Left renal cortex interstitium (tissue), 4 donors: ENCODE data around the gene ADAMTS2. TPM values are rescaled to one million over a fixed set of nuclear protein-coding genes. Genes with fewer than 3 reads are reported as not detected.
"Not testable (repeated sequence)": the region's sequence is repeated elsewhere in the genome, so short reads cannot be mapped to it uniquely, and the experiment has no call there.

Source experiments
- DNase-seq, 4 donors: peaks; one replicate each; pipeline ENCODE4 v3.0.0-alpha.2; 2013; ENCODE audit warnings: low read depth in 4 of 4, low spot score in 2 of 4, missing footprints in 1 of 4
- polyA plus RNA-seq, 4 donors: library from polyadenylated mRNA; unstranded; fragments of 120-200 nt; gene quantifications; one replicate each; pipeline ENCODE4 v1.2.1, GENCODE V29; 2013; ENCODE audit not compliant: insufficient read length in 4 of 4

The ADAMTS2 gene
- polyA plus RNA-seq, 4 donors, result 11.5 to 15.9 (median 12.1) TPM

- not testable (repeated sequence) for DNase-seq
Observed at GRCh38 chr5:179285776-179286162, 59.5 kb downstream of the ADAMTS2 start.

DNA sequence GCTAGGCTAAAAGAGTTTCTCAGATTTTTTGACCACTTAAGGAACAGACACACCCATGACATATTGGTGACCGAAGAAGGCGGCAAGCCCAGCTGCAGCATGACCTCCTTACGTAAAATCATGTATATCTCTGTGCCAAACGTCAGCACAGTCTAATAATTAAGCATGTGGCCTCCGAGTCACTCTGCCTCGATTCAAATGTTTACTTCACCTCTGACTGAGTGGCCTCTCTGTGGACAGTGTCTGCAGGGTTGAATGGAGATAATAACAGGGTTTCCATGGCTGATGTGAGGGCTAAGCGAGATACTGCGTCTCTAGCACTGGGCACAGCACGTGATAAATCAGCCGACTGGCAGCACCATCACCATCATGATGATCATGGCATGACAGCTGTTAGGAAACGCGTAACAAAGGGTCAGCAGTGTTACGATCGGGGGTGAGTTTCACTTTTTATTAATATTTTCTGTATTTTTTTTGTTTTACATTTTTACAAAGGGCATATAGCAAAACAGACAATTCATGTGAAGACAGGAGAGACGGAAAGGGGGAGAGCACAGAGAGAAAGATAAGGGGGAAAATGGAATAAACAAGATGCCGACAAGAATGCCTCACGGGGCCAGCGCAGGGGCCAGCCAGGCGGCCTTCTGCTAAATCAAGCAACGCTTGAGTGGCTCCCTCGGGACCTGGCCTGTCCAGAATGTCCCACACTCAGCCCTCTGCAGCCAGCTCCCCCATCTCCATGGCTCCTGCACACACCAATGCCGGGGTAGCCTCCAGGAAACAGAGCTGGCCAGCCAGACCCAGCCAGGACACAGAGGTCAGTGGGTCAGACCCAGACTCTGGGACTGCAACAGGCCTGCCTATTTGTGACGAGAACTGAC is 60.3 kb downstream of the ADAMTS2 start:
- DNase-seq, result no peak

DNA sequence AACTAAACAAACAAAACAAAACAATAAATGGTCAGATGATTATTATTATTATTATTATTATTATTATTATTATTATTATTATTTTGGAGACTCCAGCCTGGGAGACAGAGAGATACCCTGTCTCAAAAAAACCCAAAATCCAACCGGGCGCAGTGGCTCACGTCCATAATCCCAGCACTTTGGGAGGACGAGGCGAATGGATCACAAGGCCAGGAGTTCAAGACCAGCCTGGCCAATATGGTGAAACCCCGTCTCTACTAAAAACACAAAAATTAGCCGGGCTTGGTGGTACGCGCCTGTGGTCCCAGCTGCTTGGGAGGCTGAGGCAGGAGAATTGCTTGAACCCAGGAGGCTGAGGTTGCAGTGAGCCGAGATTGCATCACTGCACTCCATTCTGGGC is 61.4 kb downstream of the ADAMTS2 start:
- DNase-seq, result not testable (repeated sequence)

DNA sequence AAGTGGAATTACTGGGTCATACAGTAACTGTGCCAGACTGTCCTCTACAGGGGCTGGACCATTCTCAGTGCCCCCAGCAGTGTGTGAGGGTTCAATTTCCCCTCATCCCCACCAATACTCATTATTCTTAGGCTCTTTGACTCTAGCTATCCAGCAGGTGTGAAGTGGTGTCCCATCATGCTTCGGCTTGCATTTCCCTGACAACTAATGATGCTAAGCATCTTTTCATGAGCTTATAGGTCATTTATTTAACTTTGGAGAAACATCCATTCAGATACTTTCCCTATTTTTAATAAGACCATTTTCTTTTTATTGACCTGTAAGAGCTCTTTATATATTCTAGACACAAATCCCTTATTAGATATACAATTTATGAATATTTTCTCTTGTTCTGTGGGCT is 63.6 kb downstream of the ADAMTS2 start:
- DNase-seq, result no peak

DNA sequence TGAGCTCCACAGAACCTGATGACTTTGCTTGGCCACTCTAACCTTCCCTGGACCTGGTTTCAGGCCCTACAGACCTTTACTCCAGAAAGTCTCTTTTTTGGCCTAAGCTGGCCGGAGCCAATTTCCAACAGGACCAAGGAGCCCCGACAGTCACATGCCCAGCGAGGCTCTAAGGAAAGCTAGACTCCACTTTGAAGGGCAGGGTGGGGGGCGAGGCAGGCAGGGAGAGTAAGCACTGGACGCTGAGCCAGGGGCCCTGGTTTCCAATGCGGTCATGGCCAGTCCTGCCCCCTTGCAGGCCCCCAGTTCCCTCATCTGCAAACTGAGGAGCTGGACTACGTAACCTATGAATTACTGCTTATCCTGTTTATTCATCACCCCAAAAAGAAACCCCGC is 65.2 kb downstream of the ADAMTS2 start:
- DNase-seq, result no peak

DNA sequence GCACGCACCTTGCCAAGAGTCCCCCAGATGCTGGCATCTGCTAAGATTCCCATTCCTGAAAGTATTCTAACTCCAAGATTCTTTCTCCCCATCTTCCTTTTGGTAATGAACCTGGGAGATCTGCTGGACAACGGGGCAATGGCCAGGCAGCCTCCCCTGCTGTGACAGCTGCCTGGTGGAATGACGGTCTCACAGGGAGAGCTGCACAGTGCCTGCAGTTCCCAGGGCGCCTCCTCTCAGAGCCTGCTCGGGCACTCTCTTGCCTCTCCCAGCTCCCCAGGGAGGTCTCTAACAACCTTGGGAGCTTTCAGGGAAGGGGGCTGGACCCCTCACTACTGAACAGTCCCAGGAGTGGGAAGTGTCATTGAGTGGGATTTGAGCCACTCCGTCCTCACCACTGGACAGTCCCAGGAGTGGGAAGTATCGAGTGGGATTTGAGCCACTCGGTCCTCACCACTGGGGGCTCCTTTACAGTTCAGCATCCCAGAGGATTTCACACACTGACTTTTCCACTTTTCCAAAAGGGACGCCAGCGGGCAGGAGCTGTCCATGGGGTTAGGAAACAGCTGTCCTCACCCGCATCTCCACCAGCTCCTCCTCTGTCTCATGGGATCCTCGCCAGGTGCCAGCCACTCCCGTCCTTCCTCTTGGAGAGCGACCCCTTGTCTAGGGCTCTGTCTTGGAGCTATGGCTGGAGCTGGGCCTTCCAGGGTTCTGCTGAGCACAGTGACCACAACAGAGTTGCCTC is 65.7 kb downstream of the ADAMTS2 start:
- no peak for DNase-seq

GRCh38 chr5:179278546-179278945 is 66.7 kb downstream of the ADAMTS2 start:
- DNase-seq, result no peak

GRCh38 chr5:179278119-179278518 is 67.1 kb downstream of the ADAMTS2 start:
- no peak for DNase-seq

GRCh38 chr5:179276838-179277395 is 68.3 kb downstream of the ADAMTS2 start:
- DNase-seq, result no peak

DNA sequence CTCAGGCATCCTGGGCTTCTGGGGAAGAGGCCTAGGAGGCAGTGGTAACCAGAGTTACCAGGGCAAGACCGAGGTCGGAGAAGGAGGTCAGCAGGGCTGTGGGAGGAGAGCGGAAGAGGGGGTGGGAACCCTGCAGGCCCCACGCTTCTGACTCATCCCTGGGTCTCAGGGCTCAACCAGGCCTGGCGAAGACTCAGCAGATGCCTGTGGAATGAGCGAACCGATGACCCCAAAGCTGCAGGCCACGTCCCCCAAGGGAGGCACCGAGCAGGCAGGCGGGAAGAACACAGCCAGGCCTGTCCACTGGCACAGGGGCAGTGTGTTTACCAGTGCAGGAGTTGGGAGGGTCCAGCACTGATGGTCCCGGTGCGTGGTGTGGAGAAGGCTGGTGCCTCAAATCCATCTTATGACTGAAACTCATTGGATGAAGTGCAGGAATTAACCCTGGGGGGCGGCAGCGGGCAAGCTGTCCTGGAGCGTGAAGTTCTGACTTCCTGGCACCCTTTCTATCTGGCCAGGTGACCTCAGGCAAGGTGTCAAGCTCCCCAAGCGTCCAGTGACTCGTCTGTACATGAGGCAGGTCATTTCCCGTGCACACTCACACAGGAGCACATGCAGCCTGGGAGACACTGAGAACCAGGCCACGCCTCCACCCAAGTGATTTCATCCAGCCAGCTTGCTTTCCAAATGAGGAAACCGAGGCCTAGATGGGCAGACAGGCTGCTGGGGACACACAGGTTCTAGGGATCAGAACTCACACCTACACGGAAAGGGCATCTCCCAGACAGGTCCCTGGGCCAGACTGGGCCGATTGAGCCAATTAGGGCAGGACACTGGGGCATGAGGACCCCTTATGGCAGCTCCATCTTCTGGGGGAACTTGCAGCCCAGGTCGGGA is 69.1 kb downstream of the ADAMTS2 start:
- DNase-seq, result no peak

DNA sequence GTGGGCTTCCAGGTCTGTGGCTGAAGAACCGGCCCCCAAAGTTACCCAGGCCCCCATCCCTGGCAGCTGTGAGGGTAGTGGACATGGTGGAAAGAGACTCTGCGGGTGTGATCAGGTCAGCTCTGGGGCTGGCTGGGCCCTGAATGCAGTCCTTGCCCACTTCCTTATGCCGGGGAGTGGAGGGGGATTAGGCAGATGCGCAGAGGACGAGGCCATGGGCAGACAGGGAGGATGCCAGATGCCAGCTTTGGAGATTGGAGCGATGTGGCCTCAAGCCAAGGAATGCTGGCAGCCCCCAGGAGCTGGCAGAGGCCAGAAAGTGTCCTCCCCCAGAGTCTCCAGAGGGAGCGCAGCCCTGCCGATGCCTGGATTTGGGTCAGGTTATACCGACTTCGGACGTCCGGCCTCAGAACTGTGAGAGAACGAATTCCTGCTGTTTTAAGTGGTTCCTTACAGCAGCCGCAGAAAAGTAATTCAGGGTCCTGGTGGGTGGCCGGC is 69.8 kb downstream of the ADAMTS2 start:
- DNase-seq, result no peak

DNA sequence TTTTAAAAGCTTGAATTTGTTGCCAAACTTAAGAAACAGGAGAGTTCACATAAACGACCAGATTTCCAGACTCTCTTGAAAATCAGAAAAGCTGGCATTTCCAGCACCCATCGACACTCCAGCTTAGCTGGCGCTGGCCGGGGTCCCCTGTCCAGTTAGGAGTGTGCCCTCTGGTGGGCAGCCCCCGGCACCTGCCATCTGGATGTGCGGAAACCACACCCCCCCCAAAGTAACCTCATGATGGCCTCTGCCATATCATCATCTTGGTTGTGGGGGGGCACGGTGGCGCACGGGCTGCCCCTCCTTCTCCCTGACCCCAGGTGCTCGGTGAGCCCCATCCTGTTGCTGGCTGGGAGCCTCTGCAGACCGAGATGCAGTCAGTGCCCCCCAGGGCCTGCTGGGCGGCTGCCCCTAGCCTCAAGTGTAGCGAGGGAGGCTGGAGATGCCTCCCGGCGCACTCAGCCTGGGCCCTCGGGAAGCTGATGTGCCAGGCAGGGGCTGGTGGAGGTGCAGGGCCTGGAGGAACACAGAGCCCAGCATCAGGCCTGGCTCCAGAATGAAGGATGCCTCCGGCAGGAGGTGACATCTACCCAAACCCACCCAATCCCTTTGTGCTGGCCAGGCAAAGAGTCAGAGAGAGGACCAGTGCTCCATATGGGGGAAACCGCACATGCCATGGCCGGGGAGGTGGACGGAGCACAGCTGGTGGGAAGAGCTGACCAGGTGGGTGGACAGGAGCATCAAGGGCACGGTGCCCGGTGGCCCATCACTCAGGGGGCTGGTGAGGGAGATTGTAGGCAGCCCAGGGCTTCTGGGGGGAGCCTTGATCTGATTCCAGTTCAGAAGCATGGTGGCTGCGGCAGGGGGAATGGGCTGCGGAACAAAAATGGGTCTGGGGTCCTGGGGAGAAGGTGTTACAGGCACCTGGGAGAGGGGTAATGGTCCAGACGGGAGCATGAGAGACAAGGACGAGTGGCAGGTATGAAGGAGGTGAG is 70.6 kb downstream of the ADAMTS2 start:
- DNase-seq, result no peak

DNA sequence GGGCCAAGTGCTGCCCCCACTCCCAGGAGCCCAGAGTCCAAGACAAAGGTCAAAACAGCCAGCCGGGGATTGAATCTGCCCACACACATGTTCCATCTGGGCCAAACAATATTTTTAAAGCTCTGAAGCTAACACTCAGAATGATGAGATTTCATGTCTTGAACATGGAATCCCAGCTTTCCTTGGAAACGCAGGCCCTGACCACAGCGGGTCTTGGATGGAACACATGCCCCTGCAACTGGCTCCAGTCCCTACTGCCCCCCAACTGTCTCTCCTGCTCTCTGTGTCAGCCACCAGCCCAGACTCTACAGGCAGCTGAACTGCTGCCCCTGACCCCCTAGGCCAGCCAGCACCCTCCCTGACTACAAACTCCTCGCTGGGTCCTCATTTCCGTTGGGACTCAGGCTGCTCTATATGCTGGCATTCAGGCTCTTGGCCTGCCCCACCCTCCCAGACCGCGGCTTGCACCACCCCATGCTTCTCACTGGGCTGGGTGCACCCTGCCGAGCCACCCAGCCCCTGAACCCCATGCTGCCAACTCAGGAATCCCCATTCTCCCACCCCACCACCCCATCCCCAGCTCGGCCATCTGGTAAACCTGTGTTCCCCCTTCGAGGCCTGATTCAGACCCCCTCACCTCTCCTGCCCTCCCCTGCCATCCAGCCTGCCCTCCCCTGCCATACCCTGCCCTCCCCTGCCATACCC is 71.7 kb downstream of the ADAMTS2 start:
- no peak for DNase-seq

GRCh38 chr5:179273073-179273435 is 72.2 kb downstream of the ADAMTS2 start:
- no peak for DNase-seq

DNA sequence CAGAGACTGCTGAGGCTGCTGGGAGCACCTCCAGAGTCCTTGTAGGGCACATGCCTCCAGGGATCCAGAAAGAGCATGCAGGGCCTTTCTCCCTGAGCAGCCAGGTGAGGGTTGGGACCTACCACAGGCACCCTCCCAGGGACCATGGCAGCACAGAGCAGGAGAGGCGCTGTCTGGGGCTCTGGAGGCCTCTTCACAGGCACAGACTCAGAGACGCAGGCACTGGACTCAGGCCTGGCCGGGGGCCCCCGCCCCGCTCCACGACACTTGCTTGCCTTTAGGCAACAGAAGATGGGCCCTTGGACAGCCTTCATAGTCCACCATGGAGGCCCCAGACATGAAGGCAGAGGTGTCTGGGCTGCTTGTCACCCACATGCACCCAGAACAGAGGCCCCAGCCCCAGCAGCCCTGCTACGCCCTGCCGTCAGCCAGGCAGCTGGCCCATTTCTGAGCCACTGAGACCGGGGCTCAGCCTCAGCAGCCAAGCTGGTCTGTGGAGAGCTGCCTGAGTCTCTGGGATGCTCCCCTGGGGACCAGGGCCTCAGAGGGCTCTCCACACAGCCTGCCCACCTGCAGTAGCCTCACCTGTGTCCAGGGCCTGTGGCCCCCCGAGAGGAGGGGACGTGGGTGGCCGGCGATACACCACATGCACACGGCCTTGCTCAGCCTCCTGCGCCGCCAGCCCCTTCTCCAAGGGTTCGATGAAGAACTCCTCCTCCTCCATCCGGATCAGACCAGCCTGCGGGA is 72.8 kb downstream of the ADAMTS2 start:
- DNase-seq, result no peak

DNA sequence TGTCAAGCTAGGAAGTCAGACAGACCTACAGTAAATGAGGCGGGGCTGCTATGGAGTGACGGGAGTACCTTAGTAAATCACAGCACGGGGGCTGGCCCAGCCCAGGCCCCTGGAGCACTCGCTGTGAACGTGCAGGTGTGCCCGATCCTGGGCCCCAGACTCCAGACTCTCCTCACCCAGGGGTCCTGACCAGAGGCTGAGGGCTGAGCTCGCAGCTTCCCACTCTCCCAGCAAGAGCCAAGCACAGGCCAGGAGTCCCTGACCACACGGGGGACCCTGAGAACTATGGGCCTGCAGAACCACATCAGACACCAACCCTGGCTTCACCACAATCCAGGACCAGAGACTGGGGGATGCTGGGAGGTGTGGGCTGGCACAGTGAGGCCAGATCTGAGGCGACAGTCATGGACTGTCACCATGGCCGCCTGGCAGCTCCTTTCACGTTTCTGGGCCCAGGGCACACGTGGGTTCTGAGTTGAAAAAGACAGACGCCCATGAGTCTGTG is 73.4 kb downstream of the ADAMTS2 start:
- no peak for DNase-seq

GRCh38 chr5:179271428-179271734 is 73.9 kb downstream of the ADAMTS2 start:
- no peak for DNase-seq
